Lower lobe of right lung (tissue), 2 donors: ENCODE measurements around the gene SLC35G1. TPM values are rescaled to one million over a fixed set of nuclear protein-coding genes. Genes with fewer than 3 reads are reported as not detected.

Experiments
- ATAC-seq, 2 donors: fragments of 200-7000 bp; cut with Tn5 transposase; one replicate each; pipeline ENCODE4 v1.9.1; 2020 to 2022; ENCODE audit warnings: mild to moderate bottlenecking in 2 of 2, moderate library complexity in 2 of 2
- DNase-seq: peaks from one replicate; pipeline ENCODE4 v3.0.0-alpha.2; 2020
- H3K27ac ChIP-seq: fragments of 200-600 bp; one replicate; pipeline ENCODE4 v1.8.0; 2022
- H3K27me3 ChIP-seq: fragments of 200-600 bp; one replicate; pipeline ENCODE4 v1.8.0; 2022; ENCODE audit warnings: low read depth
- H3K36me3 ChIP-seq: fragments of 200-600 bp; one replicate; pipeline ENCODE4 v1.8.0; 2022; ENCODE audit warnings: mild to moderate bottlenecking
- H3K4me1 ChIP-seq: fragments of 200-600 bp; one replicate; pipeline ENCODE4 v1.8.0; 2022
- H3K4me3 ChIP-seq: fragments of 200-600 bp; one replicate; pipeline ENCODE4 v1.8.0; 2022; ENCODE audit warnings: mild to moderate bottlenecking
- H3K9me3 ChIP-seq: fragments of 200-600 bp; one replicate; pipeline ENCODE4 v1.8.0; 2022
- CTCF ChIP-seq: fragments of 200-600 bp; IDR thresholded peaks from one replicate; pipeline ENCODE4 v1.8.0; 2022; ENCODE audit warnings: antibody characterized with exemption, mild to moderate bottlenecking
- intact Hi-C: fragments of 100-400 bp; cut with DNase I; formaldehyde crosslinking; loops from one replicate; pipeline ENCODE4 v1.11.0; 2022
- long read RNA-seq: library from polyadenylated mRNA; unstranded; transcript quantifications from one replicate; pipeline ENCODE4 v2.0.0, GENCODE V29; 2021
- total RNA-seq: library from RNA; stranded (reverse); fragmentation: NEBNext Ultra II Directional; extraction: Animal tissue kit (Norgen Biotek cat#: 25700); gene quantifications from one replicate; pipeline ENCODE4 v1.2.1, GENCODE V29; 2021
- donor health status: DM: no; HTN: yes; CAD: no; lungs with severe emphysema.

Gene SLC35G1, protein sequence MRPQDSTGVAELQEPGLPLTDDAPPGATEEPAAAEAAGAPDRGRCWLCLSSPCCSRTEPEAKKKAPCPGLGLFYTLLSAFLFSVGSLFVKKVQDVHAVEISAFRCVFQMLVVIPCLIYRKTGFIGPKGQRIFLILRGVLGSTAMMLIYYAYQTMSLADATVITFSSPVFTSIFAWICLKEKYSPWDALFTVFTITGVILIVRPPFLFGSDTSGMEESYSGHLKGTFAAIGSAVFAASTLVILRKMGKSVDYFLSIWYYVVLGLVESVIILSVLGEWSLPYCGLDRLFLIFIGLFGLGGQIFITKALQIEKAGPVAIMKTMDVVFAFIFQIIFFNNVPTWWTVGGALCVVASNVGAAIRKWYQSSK
- total RNA-seq, result 3.6 TPM
- long read RNA-seq, partial matches to known transcripts, result 1 of 4 reads
- long read RNA-seq, other reads (novel, unspliced or antisense), result 2 of 4 reads

- H3K27me3 ChIP-seq, result no peaks in the 10 kb centered on the region
- peak within 1 kb of the TSS; percentile 90 for H3K4me3 ChIP-seq
- TF ChIP-seq CTCF, result no peak
- intact Hi-C loops, result no loop called here
- H3K4me1 ChIP-seq, result peaks cover 12% of the 10 kb centered on the region
- H3K36me3 ChIP-seq, result no peaks in the 10 kb centered on the region
- H3K9me3 ChIP-seq, result no peaks in the 10 kb centered on the region
- H3K27ac ChIP-seq, result peak within 1 kb of the TSS; percentile 74
- ATAC-seq, result peak; percentile 95 to 98
- peak; percentile 72 for DNase-seq
Observed at GRCh38 chr10:93893646-93894515, at the start of gene SLC35G1. TSS of gene SLC35G1 (plus strand) at chr10:93893978. CDS start at chr10:93894034, 56 bp downstream.

GRCh38 chr10:93844979-93845626 lies 48.7 kb upstream of the SLC35G1 start:
- no peaks in the 10 kb centered on the region for H3K4me1 ChIP-seq
- DNase-seq, result peak; percentile 72
- H3K36me3 ChIP-seq, result no peaks in the 10 kb centered on the region
- no peaks in the 10 kb centered on the region for H3K9me3 ChIP-seq
- TF ChIP-seq CTCF, result no peak
- no peaks in the 10 kb centered on the region for H3K27me3 ChIP-seq
- intact Hi-C loops, result no loop called here
- H3K27ac ChIP-seq, result no peak overlapping the region
- no peak overlapping the region for H3K4me3 ChIP-seq
- peak; percentile 36 to 60 for ATAC-seq

DNA sequence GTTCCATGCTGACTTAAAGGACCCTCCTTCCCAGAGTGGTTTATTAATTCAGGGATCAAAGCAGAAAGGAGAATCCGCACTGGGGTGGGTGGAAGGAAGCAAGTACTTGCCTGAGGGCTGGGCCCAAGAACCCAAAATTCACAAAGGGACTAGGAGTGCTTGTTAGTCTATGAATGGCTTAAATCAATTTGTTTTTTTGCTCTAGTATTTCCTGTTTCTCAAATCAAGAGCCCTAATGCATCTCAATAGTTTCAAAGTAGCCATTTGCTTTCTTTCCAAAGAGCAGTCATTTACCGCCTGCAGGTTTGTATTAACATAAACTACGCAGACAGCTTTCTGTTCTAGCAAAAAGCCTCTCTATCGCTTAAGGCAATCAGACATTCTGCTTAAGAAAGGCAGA lies 44.2 kb upstream of the SLC35G1 start:
- DNase-seq, result no peak

GRCh38 chr10:93850031-93851015 lies 43.5 kb upstream of the SLC35G1 start:
- ATAC-seq, result peak; percentile 11 to 32
- intact Hi-C loops, result no loop called here
- no peak for DNase-seq
- H3K27ac ChIP-seq, result peak overlapping the region; percentile 16
- H3K36me3 ChIP-seq, result no peaks in the 10 kb centered on the region
- H3K27me3 ChIP-seq, result no peaks in the 10 kb centered on the region
- TF ChIP-seq CTCF, result no peak
- no peaks in the 10 kb centered on the region for H3K4me1 ChIP-seq
- H3K4me3 ChIP-seq, result no peak overlapping the region
- no peaks in the 10 kb centered on the region for H3K9me3 ChIP-seq

More for the DNA sequence above, 44.2 kb upstream of the SLC35G1 start:
- ATAC-seq, result no peak
- intact Hi-C loops, result no loop called here
- no peaks in the 10 kb centered on the region for H3K36me3 ChIP-seq
- no peaks in the 10 kb centered on the region for H3K4me1 ChIP-seq
- TF ChIP-seq CTCF, result no peak
- no peaks in the 10 kb centered on the region for H3K9me3 ChIP-seq
- H3K27ac ChIP-seq, result peak overlapping the region; percentile 16
- H3K27me3 ChIP-seq, result no peaks in the 10 kb centered on the region
- no peak overlapping the region for H3K4me3 ChIP-seq
